K562 (cell line): ENCODE results near the gene LTA4H. TPM values are rescaled to one million over a fixed set of nuclear protein-coding genes. Genes with fewer than 3 reads are reported as not detected.
A peak's percentile ranks its signal among the peaks of the same experiment; 100 is the strongest.

Source experiments
- ATAC-seq: fragments of 200-7000 bp; cut with Tn5 transposase; 3 replicates; pipeline ENCODE4 v1.9.1; 2020; ENCODE audit warnings: moderate library complexity
- BruUV-seq: library from RNA; stranded (reverse); fragments of 400-500 nt; replicated peaks from 2 replicates; lab custom pipeline; 2021; lab: Mats Ljungman, UMichigan
- CTCF ChIA-PET: fragments of 300-600 bp; formaldehyde crosslinking; extraction: SDS; loops from one replicate; lab custom pipeline; 2021; ENCODE audit warnings: low intra/inter-chr PET ratio; lab: Yijun Ruan, JAX
- POLR2A ChIA-PET: fragments of 300-600, 350-650 bp; sonication (Branson Sonifier 250); formaldehyde crosslinking; extraction: SDS; loops from one replicate; lab custom pipeline; 2021; ENCODE audit warnings: antibody characterized with exemption, inconsistent platforms; lab: Yijun Ruan, JAX
- DNase-seq, 4 experiments: peaks; one replicate each; pipeline versions ENCODE4 v3.0.0 to v3.0.0-alpha.2; 2011 to 2018; ENCODE audit warnings: low spot score in 3 of 4, mixed read lengths in 3 of 4; ENCODE audit errors: extremely low read depth in 1 of 4
- FAIRE-seq: peaks from 2 replicates; lab custom pipeline; 2011; peaks lifted over from hg19 to GRCh38; lab: Jason Lieb, UNC
- H2AFZ ChIP-seq: 2 replicates; pipeline ENCODE4 v1.6.0; 2011; ENCODE audit warnings: low read depth, low read length, control low read depth, inconsistent platforms
- H3K27ac ChIP-seq: fragments of 200-600 bp; 3 replicates; pipeline ENCODE4 v1.8.0; 2011; ENCODE audit warnings: low read depth, mild to moderate bottlenecking, control low read depth, inconsistent platforms, low read length, moderate library complexity, mixed read lengths; ENCODE audit errors: extremely low read depth
- H3K27me3 ChIP-seq, 2 experiments: fragments of 300-600 bp in 1 of 2; 2 replicates in 1 of 2; 3 replicates in 1 of 2; pipeline versions ENCODE4 v1.6.0 to v1.8.0; 2011; ENCODE audit warnings: inconsistent platforms in 2 of 2, low read length in 2 of 2, mild to moderate bottlenecking in 1 of 2, mixed read lengths in 1 of 2, moderate library complexity in 1 of 2; ENCODE audit not compliant: control insufficient read depth in 2 of 2, insufficient read depth in 2 of 2
- H3K36me3 ChIP-seq: fragments of 300-600 bp; 3 replicates; pipeline ENCODE4 v1.8.0; 2011; ENCODE audit warnings: mild to moderate bottlenecking, low read length, inconsistent platforms; ENCODE audit not compliant: control insufficient read depth, insufficient read depth
- H3K4me1 ChIP-seq, 2 experiments: fragments of 200-600 bp in 1 of 2; replicated peaks in 1 of 2; 2 replicates in 1 of 2; 3 replicates in 1 of 2; pipeline versions ENCODE4 v1.5.1 to v1.8.0; 2011; ENCODE audit warnings: inconsistent platforms in 2 of 2, low read length in 2 of 2, mild to moderate bottlenecking in 1 of 2, mixed read lengths in 1 of 2, moderate library complexity in 1 of 2; ENCODE audit not compliant: control insufficient read depth in 2 of 2, insufficient read depth in 2 of 2
- H3K4me2 ChIP-seq: 2 replicates; pipeline ENCODE4 v1.6.1; 2011; ENCODE audit warnings: low read length, control low read depth, inconsistent platforms, mixed read lengths; ENCODE audit not compliant: insufficient read depth
- H3K4me3 ChIP-seq: fragments of 200-600 bp; sonication (generic), shearing (Covaris generic); 2 replicates; pipeline ENCODE4 v1.5.1; 2016; ENCODE audit warnings: control low read depth, inconsistent platforms
- H3K79me2 ChIP-seq: fragments of 200-600 bp; 3 replicates; pipeline ENCODE4 v1.8.0; 2011; ENCODE audit warnings: low read length, inconsistent platforms; ENCODE audit not compliant: control insufficient read depth, insufficient read depth
- H3K9ac ChIP-seq, 2 experiments: 2 replicates each; pipeline versions ENCODE4 v1.6.0 to v1.6.1; 2011; ENCODE audit warnings: low read depth in 2 of 2, low read length in 2 of 2, control low read depth in 1 of 2, inconsistent platforms in 1 of 2, mild to moderate bottlenecking in 1 of 2, mixed read lengths in 1 of 2; ENCODE audit not compliant: insufficient read depth in 1 of 2
- H3K9me1 ChIP-seq: one replicate; pipeline ENCODE4 v1.6.0; 2011; ENCODE audit warnings: inconsistent platforms, mild to moderate bottlenecking, low read length, moderate library complexity; ENCODE audit not compliant: control insufficient read depth, insufficient read depth
- H3K9me3 ChIP-seq: replicated peaks from 2 replicates; pipeline ENCODE4 v1.5.1; 2011; ENCODE audit warnings: low read depth, low read length, inconsistent platforms; ENCODE audit not compliant: control insufficient read depth, insufficient read depth
- H4K20me1 ChIP-seq: replicated peaks from 2 replicates; pipeline ENCODE4 v1.6.1; 2011; ENCODE audit warnings: low read length, inconsistent platforms, mixed read lengths; ENCODE audit not compliant: control insufficient read depth, insufficient read depth
- C11orf30 ChIP-seq: fragments of 450-650 bp; IDR thresholded peaks from 2 replicates; pipeline ENCODE4 v1.6.1; 2016; ENCODE audit warnings: low read depth, mild to moderate bottlenecking
- CEBPG ChIP-seq, 3 experiments: fragments of 200-800 bp in 1 of 3; sonication (Bioruptor generic) in 1 of 3; sonication (generic) in 1 of 3; formaldehyde crosslinking in 1 of 3; IDR thresholded peaks in 2 of 3; conservative IDR thresholded peaks in 1 of 3; 2 replicates each; pipeline versions ENCODE4 v1.6.1 to v1.8.0; 2016 to 2022; ENCODE audit warnings: missing compliant biosample characterization in 2 of 3, missing genetic modification characterization in 2 of 3, mild to moderate bottlenecking in 1 of 3, missing genetic modification reagents in 1 of 3
- ETS2 ChIP-seq: IDR thresholded peaks from 2 replicates; pipeline ENCODE4 v1.6.1; 2016; ENCODE audit warnings: borderline replicate concordance, missing genetic modification characterization, mild to moderate bottlenecking, moderate library complexity, missing compliant biosample characterization; ENCODE audit not compliant: poor library complexity, severe bottlenecking
- MAFG ChIP-seq: fragments of 450-650 bp; conservative IDR thresholded peaks from 2 replicates; pipeline ENCODE4 v1.6.1; 2016; ENCODE audit warnings: missing genetic modification characterization, missing compliant biosample characterization
- PRMT5 ChIP-seq: sonication (generic); formaldehyde crosslinking; IDR thresholded peaks from 2 replicates; pipeline ENCODE4 v1.5.0; 2020; ENCODE audit warnings: missing genetic modification reagents
- RBM34 ChIP-seq: fragments of 200-400 bp; formaldehyde crosslinking; IDR thresholded peaks from 2 replicates; pipeline ENCODE4 v1.6.1; 2018; ENCODE audit warnings: low read length, borderline replicate concordance; ENCODE audit not compliant: insufficient read depth
- ZNF316 ChIP-seq: fragments of 450-650 bp; IDR thresholded peaks from 2 replicates; pipeline ENCODE4 v1.6.1; 2016
- ZNF592 ChIP-seq: fragments of 450-650 bp; IDR thresholded peaks from 2 replicates; pipeline ENCODE4 v1.6.1; 2017; ENCODE audit warnings: antibody characterized with exemption, mild to moderate bottlenecking
- WGBS: fragments of 100-300 bp; shearing (Covaris generic); methylation state at CpG from one replicate; pipeline ENCODE4 v1.1.6; 2016; ENCODE audit warnings: low coverage, mixed read lengths; ENCODE audit not compliant: insufficient coverage; ENCODE audit errors: missing lambda C conversion rate; 5-methylcytosine and 5-hydroxymethylcytosine counted together
- in situ Hi-C: fragments of 300-500 bp; cut with MboI; formaldehyde crosslinking; loops from 4 replicates; pipeline ENCODE4 v1.15.0; 2018; ENCODE audit warnings: inconsistent platforms, mixed read lengths
- intact Hi-C: fragments of 100-400 bp; cut with micrococcal nuclease; formaldehyde crosslinking; loops from 2 replicates; pipeline ENCODE4 v1.14.2; 2022
- polyA plus RNA-seq, 8 experiments: library from polyadenylated mRNA; depleted of rRNA in 4 of 8; stranded (reverse) in 5 of 8; unstranded in 3 of 8; fragments of >200 nt; fragmentation: Nextera tagmentation in 2 of 8; fragmentation: Illumina TruSeq in 1 of 8; extraction: Ambion mirVana in 2 of 8; extraction: Trizol in 1 of 8; gene quantifications; 2 replicates each; pipeline versions ENCODE4 v1.2.1 to v1.2.3, GENCODE V29; 2011 to 2014; ENCODE audit warnings: inconsistent platforms in 1 of 8, missing spikeins in 1 of 8
- total RNA-seq, 7 experiments: library from RNA; depleted of rRNA in 6 of 7; stranded (reverse); fragments of >200 nt in 6 of 7; fragmentation: Illumina TruSeq in 2 of 7; extraction: Trizol in 2 of 7; gene quantifications; 2 replicates each; pipeline versions ENCODE4 v1.2.1 to v1.2.3, GENCODE V29; 2011 to 2021; ENCODE audit warnings: low replicate concordance in 1 of 7

The LTA4H gene
- total and polyA plus RNA-seq, 9 of the 15 experiments (the other 6 are each of a cell fraction or from before 2014, with no cell fraction given) = 25.2 to 58.1 (median 40.5) TPM

GRCh38 chr12:96006727-96007126, 28.7 kb downstream of the LTA4H start:
- in situ Hi-C loops = no loop called here
- H2AFZ ChIP-seq = no peak overlapping the region
- POLR2A ChIA-PET = no interaction called here
- H3K9me3 ChIP-seq = no peaks in the 10 kb centered on the region
- no peak overlapping the region for H3K4me2 ChIP-seq
- 29% methylated on average over 1 of the region's 1 CpG for WGBS
- CTCF ChIA-PET = no interaction called here
- H3K9ac ChIP-seq = no peak overlapping the region
- no peaks in the 10 kb centered on the region for H3K9me1 ChIP-seq
- no peak overlapping the region for H3K4me3 ChIP-seq
- no peaks in the 10 kb centered on the region for H3K27me3 ChIP-seq
- H3K4me1 ChIP-seq = no peaks in the 10 kb centered on the region
- peaks cover 13% of the 10 kb centered on the region; the same call in 2 of the 3 replicates for H3K36me3 ChIP-seq
- no peaks in the 10 kb centered on the region for H4K20me1 ChIP-seq
- no peaks in the 10 kb centered on the region for H3K79me2 ChIP-seq
- intact Hi-C loops = no loop called here
- FAIRE-seq (no peak), ATAC-seq (no peak), DNase-seq (no peak)
- TF ChIP-seq ZNF316 (peak; percentile 54), C11orf30 (0 out of 2 replicates have a peak, but pooled peaks have one; percentile 17), PRMT5 (CRISPR knock-in tag) (no peak), ZNF592 (no peak), MAFG (peak; percentile 32; the same call in 1 of the 2 replicates), RBM34 (no peak), CEBPG (CRISPR knock-in tag; IDR thresholded peaks at IDR 0.05) (no peak), CEBPG (tag; conservative IDR thresholded peaks at IDR 0.05 in 1 of 2, IDR thresholded peaks at IDR 0.05 in 1 of 2) (peak in 1 of 2 experiments; percentile 62; a peak in 1 of 4 replicates), ETS2 (tag) (no peak)
- no TSS peak for BruUV-seq
- H3K27ac ChIP-seq = no peak overlapping the region
